ENCODE measurements around the gene MYOM1.

DNA sequence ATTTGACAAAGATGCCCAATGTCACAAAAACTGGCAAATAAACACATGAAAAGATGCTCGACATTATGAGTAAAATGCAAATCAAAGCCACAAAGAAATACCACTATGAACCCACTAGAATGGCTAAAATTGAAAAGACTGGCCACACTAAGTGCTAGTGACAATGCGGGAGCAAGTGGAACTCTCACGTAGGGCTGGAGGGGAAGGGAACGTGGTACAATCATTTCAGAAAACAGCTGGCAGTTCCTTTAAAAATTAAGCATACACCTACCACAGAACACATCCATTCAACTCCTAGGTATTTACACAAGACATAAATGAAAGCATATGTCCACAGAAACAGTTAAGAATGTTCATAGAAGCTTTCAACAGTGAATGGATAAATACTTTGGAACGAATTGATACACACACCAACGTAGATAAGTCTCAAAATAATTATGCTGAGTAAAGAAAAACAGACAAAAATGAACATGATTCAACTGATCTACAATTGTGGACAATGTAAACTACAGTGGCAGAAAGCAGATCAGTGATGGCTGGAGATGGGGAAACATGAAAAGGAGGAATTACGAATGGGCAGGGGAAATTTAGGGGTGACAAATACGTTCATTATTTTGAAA, 71.7 kb downstream of the MYOM1 start:
- TF ChIP-seq, protein P1, sequence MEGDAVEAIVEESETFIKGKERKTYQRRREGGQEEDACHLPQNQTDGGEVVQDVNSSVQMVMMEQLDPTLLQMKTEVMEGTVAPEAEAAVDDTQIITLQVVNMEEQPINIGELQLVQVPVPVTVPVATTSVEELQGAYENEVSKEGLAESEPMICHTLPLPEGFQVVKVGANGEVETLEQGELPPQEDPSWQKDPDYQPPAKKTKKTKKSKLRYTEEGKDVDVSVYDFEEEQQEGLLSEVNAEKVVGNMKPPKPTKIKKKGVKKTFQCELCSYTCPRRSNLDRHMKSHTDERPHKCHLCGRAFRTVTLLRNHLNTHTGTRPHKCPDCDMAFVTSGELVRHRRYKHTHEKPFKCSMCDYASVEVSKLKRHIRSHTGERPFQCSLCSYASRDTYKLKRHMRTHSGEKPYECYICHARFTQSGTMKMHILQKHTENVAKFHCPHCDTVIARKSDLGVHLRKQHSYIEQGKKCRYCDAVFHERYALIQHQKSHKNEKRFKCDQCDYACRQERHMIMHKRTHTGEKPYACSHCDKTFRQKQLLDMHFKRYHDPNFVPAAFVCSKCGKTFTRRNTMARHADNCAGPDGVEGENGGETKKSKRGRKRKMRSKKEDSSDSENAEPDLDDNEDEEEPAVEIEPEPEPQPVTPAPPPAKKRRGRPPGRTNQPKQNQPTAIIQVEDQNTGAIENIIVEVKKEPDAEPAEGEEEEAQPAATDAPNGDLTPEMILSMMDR (conservative IDR thresholded peaks at IDR 0.05; ENCODE audit: low read length), result no peak
- TF ChIP-seq EZH2phosphoT487 (IDR thresholded peaks at IDR 0.05; ENCODE audit: borderline replicate concordance, low read depth, low read length), result no peak
